CD1c-positive myeloid dendritic cell (primary cell): ENCODE data around the gene FRMD4A.
A peak's percentile ranks its signal among the peaks of the same experiment; 100 is the strongest.
"Not testable (repeated sequence)": the region's sequence is repeated elsewhere in the genome, so short reads cannot be mapped to it uniquely, and the experiment has no call there.

Experiments used
- DNase-seq: peaks from one replicate; pipeline ENCODE4 v3.0.0-alpha.2; 2016; ENCODE audit errors: extremely low spot score

Gene FRMD4A

DNA sequence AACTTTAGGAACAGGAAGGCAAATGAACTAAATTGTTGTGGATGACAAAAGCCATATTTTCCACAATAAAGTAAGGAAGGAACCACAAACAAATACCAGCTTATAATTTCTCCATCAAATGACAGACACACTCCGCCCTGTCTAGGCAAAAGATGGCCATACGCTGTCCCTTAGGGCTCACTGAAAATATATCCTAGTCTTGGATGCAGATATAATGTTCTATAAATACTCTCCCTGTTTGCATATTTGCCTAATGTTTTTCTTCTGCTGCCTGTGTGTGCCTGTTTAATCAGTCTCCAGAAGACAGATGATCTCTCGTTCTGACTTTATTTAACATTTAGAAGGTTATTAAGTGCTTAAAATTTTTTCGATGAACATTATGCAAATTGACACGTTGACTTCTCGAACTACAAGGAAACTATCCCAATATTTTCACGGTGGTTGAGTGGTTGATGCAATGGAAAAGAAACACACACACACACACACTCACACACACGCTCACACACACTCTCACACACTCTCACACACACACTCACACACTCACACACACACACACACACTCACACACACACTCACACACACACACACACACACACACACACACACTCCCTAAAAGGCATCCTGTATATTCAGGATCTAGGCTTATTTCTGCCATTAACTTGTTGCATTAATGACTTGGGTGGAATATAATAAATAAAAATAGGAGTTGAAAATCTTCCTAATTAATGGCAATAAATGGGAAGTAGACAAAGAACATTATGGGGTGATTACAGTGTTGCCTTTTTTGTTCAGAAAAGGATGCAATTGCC lies 446.9 kb downstream of the FRMD4A start:
- no peak for DNase-seq

DNA sequence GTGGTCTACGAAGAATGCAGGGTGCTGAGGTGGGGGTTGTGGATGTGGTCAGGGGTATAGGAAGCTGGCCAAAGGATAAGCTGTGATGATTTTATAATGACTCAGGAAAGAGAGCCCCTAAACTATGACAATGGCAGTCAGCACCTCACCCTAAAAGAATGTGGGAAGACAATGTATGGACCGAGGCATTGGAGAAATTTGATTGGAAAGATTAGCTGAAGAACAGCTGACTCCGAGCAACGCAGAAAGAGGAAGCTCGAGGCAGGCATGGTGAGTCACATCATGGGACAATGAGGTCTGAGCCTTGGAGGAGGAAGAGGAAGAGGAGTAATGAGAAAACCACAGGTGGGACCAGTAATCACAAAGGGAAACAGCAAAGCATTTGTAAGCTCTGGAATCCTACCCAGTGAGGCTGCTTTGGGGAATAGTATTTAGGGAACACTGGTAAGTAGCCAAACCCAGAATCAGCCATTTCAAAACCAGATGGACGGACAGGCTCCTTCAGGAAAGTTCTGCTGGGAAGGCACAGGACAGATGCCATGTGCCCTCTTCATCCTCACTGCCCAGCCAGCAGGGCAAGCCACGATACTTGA lies 448.5 kb downstream of the FRMD4A start:
- DNase-seq: peak; percentile 92

DNA sequence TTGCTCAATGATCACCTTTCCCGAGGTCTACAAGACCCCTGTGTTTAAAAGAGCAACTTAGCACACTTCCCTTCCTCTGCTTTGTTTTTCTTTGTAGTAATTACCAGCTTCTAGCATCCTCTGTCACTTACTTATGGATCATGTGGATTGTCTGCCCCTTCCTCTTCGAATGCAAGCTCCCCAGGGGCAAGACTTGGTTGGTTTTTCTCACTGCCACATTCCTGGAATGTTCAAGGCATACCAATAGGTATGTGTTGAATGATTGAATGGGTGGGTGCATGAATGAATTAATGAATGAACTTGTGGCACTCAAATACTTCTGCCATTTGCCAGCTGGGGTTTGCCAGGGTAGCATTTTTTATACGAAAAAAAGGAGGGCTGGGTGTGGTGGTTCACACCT lies 450.0 kb downstream of the FRMD4A start:
- DNase-seq: no peak

DNA sequence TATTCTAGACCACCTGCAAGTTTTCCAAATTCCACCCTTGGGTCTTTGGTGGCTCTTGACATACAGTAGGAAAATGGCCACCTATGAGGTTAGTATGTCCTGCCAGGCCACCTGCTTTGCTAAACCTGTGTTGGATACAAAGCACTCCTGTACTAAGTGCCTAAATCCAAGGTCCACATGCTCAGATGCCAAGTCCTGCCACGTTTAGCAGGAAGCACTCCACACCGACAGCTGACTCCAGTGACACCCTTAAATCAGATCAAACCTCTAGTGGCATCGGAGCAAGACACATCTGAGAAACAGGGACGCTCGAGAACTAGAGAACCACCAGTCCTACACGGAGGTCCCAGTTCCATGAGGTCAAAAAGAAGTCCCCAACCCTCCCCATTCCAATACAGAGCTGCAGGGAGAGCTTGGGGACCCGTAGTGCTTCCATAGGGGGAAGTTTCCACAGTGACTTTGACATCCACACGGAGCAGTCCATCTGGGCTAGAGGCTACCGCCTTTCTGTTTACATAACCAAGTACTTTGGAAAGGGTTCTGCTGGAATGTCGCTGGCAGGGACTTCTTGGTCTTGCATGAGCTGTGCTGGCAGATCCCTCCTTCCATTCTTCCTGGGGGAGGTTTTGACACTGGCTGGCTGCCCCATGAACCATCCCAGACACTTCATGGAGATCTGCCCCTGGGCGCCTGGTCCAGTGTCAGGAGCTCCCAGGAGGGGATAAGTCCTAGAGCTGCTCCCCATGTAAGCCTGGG lies 453.4 kb downstream of the FRMD4A start:
- DNase-seq: no peak

DNA sequence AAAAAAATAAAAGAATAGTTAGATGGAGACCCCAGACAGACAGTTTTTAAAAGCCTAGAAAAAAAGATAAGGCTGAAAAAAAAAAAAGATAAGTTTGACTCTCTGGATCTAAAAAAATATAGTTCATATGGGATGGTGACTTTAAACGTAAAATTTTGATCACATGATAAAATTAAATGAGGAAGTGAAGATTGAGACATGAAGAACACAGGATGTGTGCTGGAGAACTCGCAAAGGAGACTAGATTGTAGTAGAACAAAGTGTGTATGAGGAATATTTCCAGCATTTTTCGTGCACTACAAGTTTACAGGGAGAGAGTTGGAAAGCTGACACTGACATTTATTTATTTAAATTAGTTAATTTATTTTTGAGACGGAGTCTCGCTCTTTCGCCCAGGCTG lies 457.5 kb downstream of the FRMD4A start:
- DNase-seq: peak; percentile 64

DNA sequence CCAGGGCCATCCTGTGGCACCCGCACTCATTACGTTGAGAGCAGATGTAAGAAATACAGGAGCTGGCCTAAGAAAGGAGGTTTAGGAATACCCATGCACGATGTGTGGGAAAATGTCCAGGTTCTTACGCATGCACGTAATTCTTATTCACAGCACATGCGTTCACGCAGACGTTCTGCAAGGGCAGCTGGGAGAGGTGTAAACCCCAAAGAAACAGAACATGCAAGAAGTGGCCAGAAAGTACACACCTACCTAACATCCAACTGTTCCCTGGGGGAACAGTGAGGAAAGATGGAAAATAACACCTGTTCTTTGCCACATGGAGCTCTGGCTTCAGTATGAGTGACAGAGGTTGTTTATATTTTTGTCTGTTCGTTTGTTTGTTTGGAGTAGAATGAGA lies 458.3 kb downstream of the FRMD4A start:
- no peak for DNase-seq

DNA sequence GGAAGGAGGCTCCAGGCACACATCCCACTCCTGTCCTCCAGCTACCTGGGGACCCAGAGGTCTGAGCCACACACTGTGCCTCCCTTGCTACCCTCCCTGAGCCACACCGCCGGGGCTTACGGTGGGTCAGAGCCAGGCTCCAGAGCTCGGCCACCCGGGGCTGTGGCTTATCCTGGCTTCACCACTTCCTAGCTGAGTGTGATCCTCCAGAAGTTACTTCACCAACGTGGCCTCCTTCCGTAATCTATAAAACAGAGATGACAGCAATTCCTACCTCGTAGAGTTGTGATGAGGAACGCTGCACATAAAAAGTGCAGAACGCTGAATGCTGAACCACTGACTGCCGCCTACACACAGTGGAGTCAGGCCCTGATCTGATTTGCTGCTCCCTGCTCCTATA lies 458.9 kb downstream of the FRMD4A start:
- DNase-seq: peak; percentile 40

DNA sequence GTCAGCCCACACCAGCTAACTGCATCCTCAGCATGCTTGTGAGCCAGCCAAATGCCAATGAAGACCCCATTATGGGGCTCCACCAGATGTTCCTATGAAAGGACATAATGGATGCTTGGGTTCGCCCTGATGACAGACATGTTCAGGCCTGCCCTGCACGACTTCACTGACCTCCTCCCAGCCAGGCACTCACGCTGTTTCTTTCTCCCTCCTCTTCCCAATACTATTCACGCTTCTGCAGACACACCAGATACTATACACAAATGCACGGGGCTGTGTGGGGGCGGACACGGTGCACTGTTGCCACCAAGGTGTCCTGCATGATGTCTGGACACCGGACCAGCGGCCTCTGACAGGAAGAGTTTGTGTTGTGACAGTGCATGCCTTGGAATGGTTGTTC lies 459.7 kb downstream of the FRMD4A start:
- DNase-seq: no peak

DNA sequence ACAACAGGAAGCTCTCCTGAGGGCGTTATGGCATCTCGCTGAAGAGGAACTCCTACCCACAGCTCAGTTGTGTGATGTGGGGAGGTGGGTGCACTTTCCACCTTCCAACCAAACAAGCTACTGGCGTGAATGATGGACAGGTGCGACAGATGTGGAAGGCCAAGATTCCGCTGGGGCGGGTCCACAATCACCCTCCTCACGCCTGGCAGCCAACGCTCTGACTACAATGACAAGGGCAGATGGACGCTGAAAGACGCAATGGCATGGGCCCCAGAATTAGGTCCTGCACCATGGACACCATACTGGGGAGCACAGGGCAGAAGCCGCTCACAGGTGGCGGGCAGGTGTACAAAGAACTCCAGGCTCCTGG lies 461.4 kb downstream of the FRMD4A start:
- DNase-seq: no peak

DNA sequence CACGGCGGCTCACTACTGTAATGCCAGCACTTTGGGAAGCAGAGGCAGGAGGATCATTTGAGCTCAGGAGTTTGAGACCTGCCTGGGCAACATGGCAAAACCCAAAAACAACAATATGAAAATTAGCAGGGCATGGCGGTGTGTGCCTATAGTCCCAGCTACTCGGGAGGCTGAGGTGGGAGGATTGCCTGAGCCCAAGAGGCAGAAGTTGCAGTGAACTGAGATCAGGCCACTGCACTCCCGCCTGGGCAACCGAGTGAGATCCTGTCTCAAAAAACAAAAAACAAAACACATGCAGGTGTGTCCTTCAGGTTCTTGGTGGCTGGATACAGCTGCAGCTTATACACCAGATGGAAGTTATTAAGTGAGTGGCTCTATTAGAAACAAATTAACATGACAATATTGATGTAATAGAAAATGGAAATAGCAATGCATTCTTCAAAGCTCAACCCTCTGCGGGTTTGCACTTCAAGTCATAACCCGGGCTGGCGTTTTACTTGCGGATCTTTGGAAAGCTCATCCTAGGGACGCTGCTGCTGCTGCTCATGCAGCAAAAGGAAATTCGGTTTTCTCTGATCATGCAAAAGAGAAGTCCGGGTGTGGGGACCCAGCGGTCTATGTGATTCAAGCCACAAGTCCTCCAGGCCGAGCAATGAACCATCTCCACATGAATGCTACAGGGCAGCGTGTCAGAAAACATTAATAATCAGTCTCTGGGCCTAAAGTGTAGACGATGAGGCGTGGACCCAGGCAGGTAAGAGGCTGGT lies 462.0 kb downstream of the FRMD4A start:
- no peak for DNase-seq

DNA sequence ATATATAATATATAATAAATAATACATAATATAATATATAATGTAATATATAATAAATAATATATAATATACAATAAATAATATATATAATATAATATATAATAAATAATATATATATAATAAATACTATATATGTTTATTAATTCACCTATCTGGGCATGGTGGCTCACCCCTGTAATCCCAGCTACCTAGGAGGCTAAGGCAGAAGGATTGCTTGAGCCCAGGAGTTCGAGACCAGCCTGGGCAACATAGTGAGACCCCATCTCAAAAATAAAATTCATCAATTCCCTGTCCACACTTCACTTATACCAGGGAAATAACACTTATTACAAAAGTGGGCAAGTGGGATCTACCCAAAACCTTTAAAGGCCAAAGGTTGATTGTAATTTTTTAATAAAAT lies 462.9 kb downstream of the FRMD4A start:
- no peak for DNase-seq

DNA sequence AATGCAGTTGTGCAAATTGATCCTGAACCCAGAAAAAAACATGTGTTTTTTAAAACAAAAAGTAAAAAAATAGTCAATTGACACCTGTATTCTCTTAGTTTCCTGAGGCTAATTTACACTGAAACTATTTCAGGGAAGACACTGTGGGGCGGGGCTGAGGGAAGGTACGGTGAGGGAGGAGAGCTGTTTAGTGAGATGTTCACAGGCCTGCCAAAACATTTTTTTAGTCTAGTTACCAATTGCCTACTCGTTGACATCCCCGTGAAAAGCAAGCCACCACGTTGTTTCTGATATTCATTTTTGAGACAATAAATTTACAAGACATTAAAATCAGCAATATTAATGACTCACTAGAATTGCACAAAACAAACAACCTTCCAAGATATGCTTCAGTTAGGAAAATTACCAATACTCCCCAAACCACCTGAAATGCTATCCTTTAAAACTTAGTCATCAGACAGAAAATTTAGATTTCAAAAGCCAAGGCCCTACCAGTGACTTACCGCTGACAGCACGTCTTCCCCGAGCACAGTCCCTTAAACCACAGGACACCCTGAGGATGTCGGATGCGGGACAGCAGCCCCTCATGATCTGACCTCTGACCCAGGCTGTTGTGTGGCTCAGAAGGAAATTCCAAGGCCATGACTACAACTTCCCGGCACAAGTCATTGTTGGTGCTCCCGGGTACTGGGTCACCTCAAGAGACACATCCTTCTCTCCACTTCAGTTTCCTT lies 464.8 kb downstream of the FRMD4A start:
- no peak for DNase-seq

DNA sequence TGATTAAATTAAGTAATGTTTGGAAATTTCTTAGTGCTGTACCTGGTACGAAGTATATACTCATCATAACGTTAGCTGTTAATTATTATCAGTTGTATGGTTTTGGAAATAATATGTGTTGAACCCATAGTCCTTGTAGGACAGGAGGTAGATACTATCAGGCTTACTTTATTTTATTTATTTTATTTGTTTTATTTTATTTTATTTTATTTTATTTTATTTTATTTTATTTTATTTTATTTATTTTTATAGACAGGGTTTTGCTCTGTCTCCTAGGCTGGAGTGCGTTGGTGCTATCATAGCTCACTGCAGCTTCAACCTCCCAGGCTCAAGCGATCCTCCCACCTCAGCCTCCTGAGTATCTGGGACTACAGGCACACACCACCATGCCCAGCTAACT lies 465.5 kb downstream of the FRMD4A start:
- DNase-seq: not testable (repeated sequence)

DNA sequence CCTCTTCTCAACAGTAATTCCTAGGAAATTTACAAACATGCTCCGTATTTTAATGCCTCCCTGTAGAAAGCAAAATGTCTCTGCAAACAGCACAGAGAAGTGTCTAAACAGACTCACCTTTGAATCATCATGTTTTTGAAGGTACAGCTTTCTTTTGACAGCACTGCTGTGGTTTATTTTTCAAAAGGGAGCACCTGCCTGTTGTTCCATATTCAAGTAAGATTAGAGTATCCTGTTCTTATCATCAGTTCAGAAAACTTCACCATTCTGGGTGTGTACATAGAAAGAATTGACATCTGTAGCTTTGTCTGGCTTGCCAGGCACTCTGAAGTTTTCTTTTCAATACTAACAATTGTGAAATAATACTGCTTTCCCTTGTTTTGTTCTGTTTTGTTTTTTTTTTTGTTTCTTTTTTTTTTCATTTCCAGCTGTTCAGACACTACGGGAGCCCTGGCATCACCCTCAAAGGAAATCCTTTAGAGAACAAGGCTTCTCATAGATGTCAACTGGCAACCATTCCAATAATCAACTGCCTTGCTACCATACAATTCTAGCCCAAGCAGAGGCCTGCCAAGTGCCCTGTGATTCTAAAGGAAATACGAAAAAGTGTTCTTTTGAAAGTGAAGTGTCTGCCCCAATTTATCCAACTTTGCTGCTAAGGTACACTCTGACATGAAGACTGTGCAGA lies 468.0 kb downstream of the FRMD4A start:
- no peak for DNase-seq

DNA sequence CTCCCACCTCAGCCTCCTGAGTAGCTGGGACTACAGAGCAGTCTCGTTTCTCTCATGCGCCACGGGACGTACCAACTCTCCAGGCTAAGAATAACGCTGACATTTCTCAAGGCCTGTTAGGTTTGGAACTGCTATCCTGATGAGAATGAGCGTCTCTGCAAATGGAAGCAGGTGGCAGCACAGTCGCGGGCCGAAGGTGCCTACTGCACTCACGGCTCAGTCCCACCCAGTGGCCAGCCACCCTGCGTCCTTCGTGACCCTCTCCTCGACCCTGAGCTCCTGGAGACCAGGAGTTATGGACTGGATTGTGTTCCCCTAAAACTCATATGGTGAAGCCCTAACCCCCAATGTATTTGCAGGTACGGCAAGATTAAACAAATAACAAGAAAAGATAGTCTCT lies 469.8 kb downstream of the FRMD4A start:
- no peak for DNase-seq

DNA sequence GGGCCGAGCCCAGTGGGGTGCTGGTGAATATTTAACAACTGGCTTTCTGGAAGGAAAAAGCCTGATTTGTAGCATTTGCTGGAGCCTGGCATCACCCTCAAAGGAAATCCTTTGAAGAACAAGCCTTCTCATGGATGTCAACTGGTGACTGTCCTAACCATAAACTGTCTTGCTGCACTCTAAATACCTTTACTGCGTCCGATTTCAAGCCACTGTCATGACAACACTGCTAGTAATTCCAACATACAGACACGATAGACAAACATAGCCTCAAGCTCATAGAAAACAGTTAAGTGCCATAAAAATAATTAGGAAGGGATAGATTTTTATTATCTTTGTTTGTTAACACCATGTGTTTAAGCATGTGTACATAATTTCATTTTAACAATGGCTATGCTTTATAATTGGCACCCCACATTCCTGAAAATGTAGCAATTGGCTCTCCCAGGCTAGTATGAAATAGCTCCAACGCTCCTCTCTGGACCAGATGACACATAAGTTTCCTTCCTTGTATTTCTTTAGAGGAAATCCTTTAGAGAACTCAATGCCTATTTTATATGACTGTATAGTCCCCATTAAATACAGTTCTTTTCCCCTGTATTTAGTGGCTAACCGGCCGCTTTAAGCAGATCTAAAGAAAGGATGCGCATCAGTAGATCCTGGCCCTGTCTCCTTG lies 470.6 kb downstream of the FRMD4A start:
- no peak for DNase-seq

DNA sequence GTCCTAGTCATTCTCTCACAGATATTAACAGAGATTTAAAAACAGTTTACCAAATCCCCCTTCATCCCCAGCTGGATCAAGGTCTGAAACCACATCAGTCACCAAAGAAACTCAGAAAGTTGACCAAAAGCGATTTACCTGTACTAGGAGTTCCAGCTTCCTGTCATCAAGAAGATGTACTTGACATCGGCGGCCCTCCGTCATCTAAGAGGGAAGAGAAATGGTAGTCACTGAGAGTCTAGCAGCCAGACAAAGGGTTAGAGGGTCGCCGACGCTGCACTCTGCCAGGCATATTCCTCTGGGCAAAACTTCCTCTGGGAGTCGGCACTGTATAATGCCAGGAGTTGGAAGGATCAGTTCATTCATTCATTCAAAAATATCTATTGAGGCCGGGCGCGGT lies 472.0 kb downstream of the FRMD4A start:
- no peak for DNase-seq

DNA sequence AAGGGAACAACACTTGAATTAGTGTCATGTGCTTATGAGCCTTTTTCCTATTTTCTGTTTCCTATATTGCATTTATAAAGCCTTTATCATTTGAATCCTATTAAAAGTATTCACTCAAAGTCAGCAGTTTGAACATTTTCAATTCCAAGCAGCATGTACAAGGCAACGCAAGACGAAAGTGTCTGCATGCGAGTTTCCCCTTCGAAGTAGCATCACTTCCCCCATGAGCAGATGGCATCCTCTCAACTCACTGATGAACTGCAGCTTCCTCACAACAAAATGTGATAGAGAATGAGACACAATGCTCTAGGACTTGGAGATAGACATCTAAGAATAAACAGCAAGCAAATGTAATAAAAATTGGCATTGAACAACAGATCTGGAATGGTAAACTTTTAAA lies 473.3 kb downstream of the FRMD4A start:
- peak; percentile 34 for DNase-seq

DNA sequence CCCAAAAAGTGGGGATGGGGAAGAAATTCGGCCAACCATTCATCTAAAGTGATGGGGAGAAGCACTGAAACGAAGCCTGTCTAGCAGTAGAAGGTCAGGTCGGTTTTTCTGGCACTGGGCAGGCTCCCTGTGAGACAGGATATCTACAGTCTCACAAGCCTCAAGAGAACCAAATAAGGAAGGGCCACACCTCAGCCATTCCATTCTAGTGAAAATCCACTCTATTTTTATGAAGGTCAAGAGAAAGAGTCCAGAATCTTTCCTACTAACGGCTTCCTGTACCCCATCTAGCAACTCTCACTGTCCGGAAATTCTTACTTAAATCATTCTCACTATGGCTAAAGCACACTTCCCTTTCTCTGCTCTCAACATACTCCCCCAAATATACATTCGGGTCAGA lies 476.9 kb downstream of the FRMD4A start:
- peak; percentile 7 for DNase-seq

DNA sequence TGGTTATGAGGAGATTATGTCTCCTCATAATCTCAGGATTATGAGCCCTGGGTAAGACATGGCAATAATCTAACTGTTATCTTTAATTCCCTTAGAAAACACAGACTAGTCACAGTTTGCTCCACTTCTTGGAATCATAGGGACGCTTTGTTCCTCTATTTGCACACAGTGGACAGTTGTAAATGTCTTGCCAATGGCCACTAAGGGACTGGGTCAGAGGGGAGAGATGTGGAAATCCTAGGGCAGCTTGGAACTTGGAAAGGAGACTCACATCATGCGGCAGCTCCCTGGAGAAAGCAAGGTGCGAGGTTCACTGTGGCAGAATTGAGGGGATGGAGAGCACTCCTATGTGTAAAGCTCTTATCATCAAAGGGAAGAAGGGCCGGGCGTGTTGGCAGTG lies 477.9 kb downstream of the FRMD4A start:
- DNase-seq: peak; percentile 24
